ENCODE measurements around the gene ITGA7.

- TF ChIP-seq, protein P1, sequence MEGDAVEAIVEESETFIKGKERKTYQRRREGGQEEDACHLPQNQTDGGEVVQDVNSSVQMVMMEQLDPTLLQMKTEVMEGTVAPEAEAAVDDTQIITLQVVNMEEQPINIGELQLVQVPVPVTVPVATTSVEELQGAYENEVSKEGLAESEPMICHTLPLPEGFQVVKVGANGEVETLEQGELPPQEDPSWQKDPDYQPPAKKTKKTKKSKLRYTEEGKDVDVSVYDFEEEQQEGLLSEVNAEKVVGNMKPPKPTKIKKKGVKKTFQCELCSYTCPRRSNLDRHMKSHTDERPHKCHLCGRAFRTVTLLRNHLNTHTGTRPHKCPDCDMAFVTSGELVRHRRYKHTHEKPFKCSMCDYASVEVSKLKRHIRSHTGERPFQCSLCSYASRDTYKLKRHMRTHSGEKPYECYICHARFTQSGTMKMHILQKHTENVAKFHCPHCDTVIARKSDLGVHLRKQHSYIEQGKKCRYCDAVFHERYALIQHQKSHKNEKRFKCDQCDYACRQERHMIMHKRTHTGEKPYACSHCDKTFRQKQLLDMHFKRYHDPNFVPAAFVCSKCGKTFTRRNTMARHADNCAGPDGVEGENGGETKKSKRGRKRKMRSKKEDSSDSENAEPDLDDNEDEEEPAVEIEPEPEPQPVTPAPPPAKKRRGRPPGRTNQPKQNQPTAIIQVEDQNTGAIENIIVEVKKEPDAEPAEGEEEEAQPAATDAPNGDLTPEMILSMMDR (IDR thresholded peaks at IDR 0.05): no peak
- TF ChIP-seq POLR2AphosphoS5 (IDR thresholded peaks at IDR 0.05; ENCODE audit: low read depth, low read length): no peak
Measured at GRCh38 chr12:55704824-55705718, 2.6 kb downstream of the ITGA7 start.

All from Panc1 (cell line).